ENCODE results near the gene MYO1B.

The MYO1B gene

DNA sequence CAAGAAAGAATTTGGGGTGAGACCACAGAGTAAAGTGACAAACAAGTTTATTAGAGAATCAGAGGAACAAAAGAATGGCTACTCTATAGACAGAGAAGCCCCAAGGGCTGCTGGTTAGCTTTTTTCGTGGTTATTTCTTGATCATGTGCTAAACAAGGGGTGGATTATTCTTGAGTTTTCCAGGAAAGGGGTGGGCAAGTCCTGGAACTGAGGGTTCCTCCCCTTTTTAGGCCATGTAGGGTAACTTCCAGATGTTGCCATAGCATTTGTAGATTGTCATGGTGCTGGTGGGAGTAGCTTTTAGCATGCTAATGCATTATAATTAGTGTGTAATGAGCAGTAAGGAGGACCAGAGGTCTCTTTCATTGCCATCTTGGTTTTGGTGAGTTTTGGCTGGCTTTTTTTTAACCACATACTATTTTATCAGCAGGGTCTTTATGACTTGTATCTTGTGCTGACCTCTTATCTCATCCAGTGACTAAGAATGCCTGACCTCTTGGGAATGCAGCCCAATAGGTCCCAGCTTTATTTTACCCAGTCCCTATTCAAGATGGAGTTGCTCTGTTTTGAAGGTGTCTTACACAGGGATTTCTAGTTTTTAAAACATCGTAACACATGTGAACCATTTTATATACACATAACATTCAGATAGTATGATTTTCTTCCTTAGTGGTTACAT lies 77.8 kb downstream of the MYO1B start:
- no peak for DNase-seq (ENCODE audit: low spot score)

DNA sequence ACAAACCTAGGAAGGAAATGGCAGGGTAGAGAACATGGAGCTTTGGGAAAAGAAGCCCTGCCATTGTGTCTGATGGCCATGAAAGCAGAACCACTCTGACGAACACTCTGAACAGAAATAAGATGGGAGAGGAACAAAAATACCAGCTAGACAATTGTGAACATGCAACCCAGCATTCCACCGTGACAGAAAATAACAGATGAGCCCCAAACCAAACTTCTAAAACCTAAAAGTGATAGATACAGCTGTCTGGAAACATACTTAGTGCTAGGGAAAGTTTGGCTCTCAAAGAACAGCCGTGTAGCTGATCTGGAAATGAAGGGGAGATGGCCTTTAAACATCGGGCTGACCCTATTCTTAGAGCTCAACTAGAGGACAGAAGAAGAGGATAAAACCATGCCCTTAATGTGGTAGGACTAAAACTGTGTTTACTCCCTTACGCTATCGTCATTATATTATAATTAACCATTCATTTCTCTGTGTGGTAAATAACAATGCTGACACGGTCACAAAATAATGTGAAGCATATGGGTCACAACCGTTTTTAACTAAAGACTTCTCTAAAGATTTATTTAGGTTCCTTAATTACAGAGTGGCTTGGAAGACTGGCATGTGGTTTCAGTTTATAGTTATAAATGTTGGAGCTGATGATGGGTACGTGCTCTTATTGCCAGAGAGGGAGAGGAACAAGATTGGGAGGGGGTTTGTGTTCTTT lies 80.6 kb downstream of the MYO1B start:
- DNase-seq (ENCODE audit: low spot score) = no peak

- no peak for DNase-seq (ENCODE audit: low spot score)
These were observed 82.3 kb downstream of the MYO1B start for GRCh38 chr2:191327484-191327883.

- no peak for DNase-seq (ENCODE audit: low spot score)
These were observed 83.1 kb downstream of the MYO1B start for GRCh38 chr2:191328150-191328809.

DNA sequence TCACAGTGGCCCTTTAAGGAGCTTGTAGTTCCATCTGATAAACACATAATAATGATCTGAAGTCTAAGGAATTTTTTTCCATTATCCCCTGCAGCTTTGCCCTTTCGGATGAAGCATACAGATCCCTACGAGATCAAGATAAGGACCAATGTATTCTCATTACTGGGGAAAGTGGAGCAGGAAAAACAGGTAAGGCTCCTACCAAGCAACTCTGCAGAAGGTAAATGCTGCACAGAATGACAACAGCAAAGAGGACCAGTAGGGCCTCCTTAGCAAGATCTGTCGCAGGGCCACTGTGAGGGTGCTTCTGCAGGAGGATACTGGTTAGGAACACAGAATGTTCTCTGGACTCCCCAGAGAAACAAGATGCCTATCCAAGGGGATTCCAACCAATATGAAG lies 84.6 kb downstream of the MYO1B start:
- DNase-seq (ENCODE audit: low spot score) = no peak

- no peak for DNase-seq (ENCODE audit: low spot score)
These were observed 88.7 kb downstream of the MYO1B start for GRCh38 chr2:191333911-191334357.

- DNase-seq (ENCODE audit: low spot score) = no peak
These were observed 90.8 kb downstream of the MYO1B start for GRCh38 chr2:191335875-191336464.

GRCh38 chr2:191341436-191341835 lies 96.2 kb downstream of the MYO1B start:
- DNase-seq (ENCODE audit: low spot score) = no peak

GRCh38 chr2:191343796-191344338 lies 98.7 kb downstream of the MYO1B start:
- no peak for DNase-seq (ENCODE audit: low spot score)

- DNase-seq (ENCODE audit: low spot score) = no peak
These were observed 100.6 kb downstream of the MYO1B start for GRCh38 chr2:191345788-191346187.

- no peak for DNase-seq (ENCODE audit: low spot score)
These were observed 102.0 kb downstream of the MYO1B start for GRCh38 chr2:191347154-191347553.

DNA sequence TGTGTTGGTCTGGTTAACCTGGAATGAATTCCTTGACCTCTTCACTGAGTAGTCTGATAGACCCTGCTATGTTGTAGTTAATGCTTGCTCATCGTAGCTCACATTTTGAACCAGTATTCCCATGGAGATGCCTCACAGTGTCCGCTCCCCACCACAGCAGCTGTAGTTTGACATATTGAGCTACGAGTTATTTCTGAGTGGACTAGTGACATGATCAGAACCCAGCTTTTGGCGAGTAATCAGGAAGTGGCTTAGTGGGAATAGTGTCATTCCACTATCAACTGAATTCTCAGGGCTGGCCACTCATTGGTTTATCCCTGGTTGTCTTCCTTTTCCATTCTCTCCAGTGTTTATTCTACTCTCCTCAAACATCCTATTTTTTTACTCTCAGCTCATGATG lies 102.7 kb downstream of the MYO1B start:
- DNase-seq (ENCODE audit: low spot score) = no peak

GRCh38 chr2:191349990-191350389 lies 104.8 kb downstream of the MYO1B start:
- no peak for DNase-seq (ENCODE audit: low spot score)

DNA sequence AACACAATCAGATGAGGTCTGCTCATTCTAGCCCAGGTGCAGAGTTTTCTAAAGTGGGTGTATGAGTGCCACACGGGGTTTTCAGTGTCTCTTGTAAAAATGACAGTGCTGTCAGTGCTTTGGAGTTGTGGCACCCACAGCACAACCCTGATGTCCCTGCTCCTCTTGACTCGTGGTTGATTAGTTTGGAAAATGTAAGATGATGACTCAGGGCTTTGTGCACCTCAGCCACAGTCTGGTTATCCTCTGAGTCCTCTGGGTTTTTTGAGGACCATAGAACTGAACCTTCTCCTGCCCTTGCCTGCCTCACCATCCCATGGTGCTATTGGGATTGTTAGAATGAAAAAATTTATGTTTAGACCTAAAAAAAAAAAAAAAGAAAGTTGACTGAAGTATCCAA lies 105.6 kb downstream of the MYO1B start:
- DNase-seq (ENCODE audit: low spot score) = no peak

DNA sequence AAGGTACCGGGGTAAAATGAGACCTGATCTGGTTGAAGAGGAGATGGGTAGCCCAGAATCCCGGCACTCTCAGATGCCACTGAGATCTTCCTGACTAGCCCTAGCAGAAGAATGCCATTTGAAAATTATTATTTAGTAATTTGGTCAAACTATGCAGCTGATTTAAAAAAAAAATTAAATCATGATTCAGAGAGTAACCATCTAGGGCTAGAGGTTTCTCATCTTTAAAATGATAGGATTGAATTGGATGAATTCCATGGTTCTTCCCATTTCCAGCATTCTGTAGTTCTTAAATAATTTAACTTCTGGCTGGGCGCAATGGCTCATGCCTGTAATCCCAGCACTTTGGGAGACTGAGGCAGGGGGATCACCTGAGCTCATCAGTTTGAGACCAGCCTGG lies 106.1 kb downstream of the MYO1B start:
- DNase-seq (ENCODE audit: low spot score) = no peak

DNA sequence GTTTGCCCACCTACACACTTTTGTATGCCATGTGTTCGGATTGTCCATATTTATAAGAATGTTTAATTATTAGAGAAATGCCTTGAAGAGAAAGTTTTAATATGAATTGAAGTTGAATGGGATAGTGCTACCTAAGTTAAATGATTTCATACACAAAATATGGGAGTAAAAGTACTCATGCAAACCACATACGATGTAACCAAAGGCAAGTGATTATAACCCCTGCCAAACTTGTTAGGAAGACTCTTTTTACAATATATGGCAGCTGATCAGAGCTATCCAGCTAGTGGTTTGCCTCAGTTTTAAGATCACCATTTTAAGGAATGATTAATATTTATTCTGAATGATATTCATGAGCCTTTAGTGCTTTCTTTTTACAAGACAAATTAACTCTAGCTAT lies 106.7 kb downstream of the MYO1B start:
- DNase-seq (ENCODE audit: low spot score) = no peak

GRCh38 chr2:191352536-191352935 lies 107.3 kb downstream of the MYO1B start:
- no peak for DNase-seq (ENCODE audit: low spot score)

GRCh38 chr2:191355170-191355758 lies 110.1 kb downstream of the MYO1B start:
- no peak for DNase-seq (ENCODE audit: low spot score)

- no peak for DNase-seq (ENCODE audit: low spot score)
These were observed 112.5 kb downstream of the MYO1B start for GRCh38 chr2:191357678-191358077.

- no peak for DNase-seq (ENCODE audit: low spot score)
These were observed 113.3 kb downstream of the MYO1B start for GRCh38 chr2:191358325-191359025.

DNA sequence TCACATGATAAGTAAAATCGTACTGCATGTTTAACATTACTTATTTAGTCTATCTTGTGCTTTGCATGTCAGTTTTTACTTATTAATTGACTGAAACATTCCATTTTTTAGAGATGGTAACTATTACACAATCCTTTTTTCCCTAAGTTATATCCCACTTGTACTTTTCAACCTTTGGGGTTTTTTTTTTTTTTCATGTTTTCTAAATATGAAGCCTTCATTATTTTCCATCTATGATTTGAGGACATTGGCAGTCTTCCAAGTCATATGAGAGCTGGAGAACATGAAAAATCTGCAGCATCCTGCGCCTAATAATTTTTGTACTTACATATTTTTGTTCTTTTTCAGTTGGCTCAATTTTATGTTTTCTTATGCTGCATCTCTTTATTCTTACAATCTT lies 113.9 kb downstream of the MYO1B start:
- DNase-seq (ENCODE audit: low spot score) = no peak

DNA sequence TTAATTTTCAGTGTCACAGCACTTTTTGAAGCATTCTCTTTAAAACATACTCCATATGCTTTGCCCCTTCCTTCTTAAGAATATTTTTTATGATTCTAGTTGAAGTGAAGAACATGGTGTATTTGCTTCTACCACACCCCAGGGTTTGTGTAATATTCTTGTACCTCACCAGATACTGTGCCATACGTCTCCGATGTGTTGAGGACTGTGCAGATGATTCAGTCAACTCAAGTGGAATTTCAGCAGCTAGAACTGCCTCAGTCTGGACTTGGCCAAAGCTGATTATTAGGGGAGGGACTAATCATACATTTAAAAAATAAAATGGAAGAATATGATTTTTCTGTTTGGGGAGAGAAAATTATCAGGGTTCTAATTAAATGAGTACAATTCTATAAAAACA lies 115.7 kb downstream of the MYO1B start:
- no peak for DNase-seq (ENCODE audit: low spot score)
